ENCODE measurements around the gene TAF12.

DNA sequence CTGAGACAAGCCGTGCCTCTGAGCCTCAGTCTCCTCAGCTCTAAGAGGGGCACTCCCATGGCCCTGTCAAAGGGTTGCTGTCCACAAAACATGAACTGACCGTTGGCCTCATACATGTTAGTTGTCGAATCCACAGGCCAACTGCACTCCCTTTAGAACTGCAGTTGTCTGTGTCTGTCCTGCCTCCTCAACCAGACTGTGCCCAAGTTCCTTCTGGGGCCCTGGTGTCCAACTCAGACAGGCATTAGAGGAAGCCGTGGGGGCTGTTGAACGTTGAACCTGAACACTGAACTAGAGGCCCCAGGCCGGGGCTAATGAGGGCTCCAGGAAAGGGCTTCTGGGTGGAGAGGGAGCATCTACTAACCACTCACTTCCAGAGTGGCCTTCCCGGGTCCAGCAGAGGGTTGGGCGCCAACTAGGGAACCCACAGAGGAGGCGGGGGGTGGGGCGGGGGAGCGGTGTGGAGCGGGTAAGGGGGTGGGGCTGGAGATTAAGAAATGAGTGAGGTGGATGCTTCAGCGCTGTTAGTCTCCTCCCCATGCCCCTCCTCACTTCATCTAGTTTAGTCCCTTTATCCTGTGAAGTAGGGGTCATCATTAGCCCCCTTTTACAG, 51.1 kb downstream of the TAF12 start, which contains the start of gene RAB42:
- TF ChIP-seq, protein P1, sequence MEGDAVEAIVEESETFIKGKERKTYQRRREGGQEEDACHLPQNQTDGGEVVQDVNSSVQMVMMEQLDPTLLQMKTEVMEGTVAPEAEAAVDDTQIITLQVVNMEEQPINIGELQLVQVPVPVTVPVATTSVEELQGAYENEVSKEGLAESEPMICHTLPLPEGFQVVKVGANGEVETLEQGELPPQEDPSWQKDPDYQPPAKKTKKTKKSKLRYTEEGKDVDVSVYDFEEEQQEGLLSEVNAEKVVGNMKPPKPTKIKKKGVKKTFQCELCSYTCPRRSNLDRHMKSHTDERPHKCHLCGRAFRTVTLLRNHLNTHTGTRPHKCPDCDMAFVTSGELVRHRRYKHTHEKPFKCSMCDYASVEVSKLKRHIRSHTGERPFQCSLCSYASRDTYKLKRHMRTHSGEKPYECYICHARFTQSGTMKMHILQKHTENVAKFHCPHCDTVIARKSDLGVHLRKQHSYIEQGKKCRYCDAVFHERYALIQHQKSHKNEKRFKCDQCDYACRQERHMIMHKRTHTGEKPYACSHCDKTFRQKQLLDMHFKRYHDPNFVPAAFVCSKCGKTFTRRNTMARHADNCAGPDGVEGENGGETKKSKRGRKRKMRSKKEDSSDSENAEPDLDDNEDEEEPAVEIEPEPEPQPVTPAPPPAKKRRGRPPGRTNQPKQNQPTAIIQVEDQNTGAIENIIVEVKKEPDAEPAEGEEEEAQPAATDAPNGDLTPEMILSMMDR (IDR thresholded peaks at IDR 0.05; ENCODE audit: low read depth, low read length), result no peak
- TF ChIP-seq EZH2phosphoT487 (IDR thresholded peaks at IDR 0.05; ENCODE audit: low read depth), result no peak

All from OCI-LY3 (cell line).